Thyroid gland (tissue), 4 donors: ENCODE data around the gene RC3H2.

Source experiments
- CTCF ChIP-seq, 6 experiments: fragments of 200-600 bp in 3 of 6; fragments of 450-650 bp in 3 of 6; sonication (generic) in 3 of 6; IDR thresholded peaks; one replicate each; pipeline ENCODE4 v1.5.1; 2016 to 2019; ENCODE audit warnings: antibody characterized with exemption in 6 of 6, mild to moderate bottlenecking in 2 of 6, inconsistent platforms in 1 of 6, moderate library complexity in 1 of 6
- POLR2A ChIP-seq, 2 donors: fragments of 450-650 bp; IDR thresholded peaks; one replicate each; pipeline ENCODE4 v1.6.1; 2017; ENCODE audit warnings: antibody characterized with exemption in 2 of 2, mild to moderate bottlenecking in 2 of 2, moderate library complexity in 1 of 2

- TF ChIP-seq POLR2A (IDR thresholded peaks at IDR 0.05) (no peak), CTCF (IDR thresholded peaks at IDR 0.05) (no peak)
Measured at GRCh38 chr9:122822938-122823337, 82.2 kb downstream of the RC3H2 start.
